ENCODE data around the gene AP1M1. TPM values are rescaled to one million over a fixed set of nuclear protein-coding genes. Genes with fewer than 3 reads are reported as not detected.

AP1M1 gene
- total RNA-seq, 6 experiments from 2014 or later, result 44.5 to 102 (median 62.5) TPM

GRCh38 chr19:16244091-16244490 is 46.4 kb downstream of the AP1M1 start:
- Histone ChIP-seq H3K27me3 (no peaks in the 10 kb centered on the region), H3K9me3 (no peaks in the 10 kb centered on the region), H3K4me1 (no peaks in the 10 kb centered on the region), H3K27ac (no peak overlapping the region), H3K4me3 (no peak overlapping the region), H3K36me3 (no peaks in the 10 kb centered on the region)
- intact Hi-C loops (cut with DNase I), result no loop called here
- WGBS (ENCODE audit: insufficient coverage, low coverage, low lambda C conversion rate, missing lambda C conversion rate), result 25% methylated on average over 2 of the region's 2 CpGs
- TF ChIP-seq CTCF (IDR thresholded peaks at IDR 0.05) (no peak), POLR2A (IDR thresholded peaks at IDR 0.05) (no peak)
- DNase-seq (no peak), ATAC-seq (no peak)

GRCh38 chr19:16247353-16248182 is 49.9 kb downstream of the AP1M1 start:
- Histone ChIP-seq H3K9me3 (no peaks in the 10 kb centered on the region), H3K4me1 (no peaks in the 10 kb centered on the region), H3K27me3 (no peaks in the 10 kb centered on the region), H3K4me3 (no peak overlapping the region), H3K27ac (no peak overlapping the region), H3K36me3 (no peaks in the 10 kb centered on the region)
- TF ChIP-seq POLR2A (IDR thresholded peaks at IDR 0.05), result no peak
- TF ChIP-seq CTCF (IDR thresholded peaks at IDR 0.05), result peak; percentile 86 to 95 (median 94)
- peak; percentile 85 to 88 (median 86) for DNase-seq
- intact Hi-C loops (cut with DNase I), result loop anchor here (5.0 kb wide), 1 partner anchor 135 kb away; no protein-coding TSS in a partner anchor
- 17% methylated on average over 16 of the region's 18 CpGs for WGBS (ENCODE audit: insufficient coverage, low coverage, low lambda C conversion rate, missing lambda C conversion rate)
- ATAC-seq, result peak; percentile 97 to 99 (median 98)

DNA sequence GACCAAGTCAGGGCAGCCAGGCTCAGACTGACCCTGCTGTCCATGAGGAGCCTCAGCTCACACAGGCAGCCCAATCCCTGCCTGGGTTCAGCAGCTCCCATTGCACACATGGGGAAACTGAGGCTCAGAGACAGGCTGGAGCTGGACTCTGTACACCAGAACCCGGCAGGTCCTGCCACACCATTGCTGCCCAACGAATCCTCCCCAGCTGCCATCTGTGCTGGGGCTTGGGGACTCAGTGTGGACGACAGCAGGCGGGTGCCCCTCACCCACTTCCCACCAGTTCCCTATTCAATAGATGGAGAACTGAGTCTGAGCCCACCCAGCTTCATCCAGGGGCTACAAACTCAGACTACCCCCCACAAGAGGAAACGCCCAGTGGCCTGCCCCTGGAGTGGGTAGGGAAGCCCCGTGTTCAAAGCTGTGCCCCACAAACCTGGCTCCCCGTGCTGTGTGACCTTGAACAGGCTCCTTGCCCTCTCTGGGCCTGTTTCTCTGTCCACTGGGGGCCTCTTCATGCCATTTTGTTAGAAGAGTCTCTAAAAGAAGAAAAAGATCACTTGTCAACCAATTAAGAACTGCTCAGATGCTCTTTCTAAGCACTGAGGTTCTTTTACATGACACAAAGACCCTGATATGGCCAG is 50.8 kb downstream of the AP1M1 start:
- ATAC-seq, result no peak
- Histone ChIP-seq H3K9me3 (no peaks in the 10 kb centered on the region), H3K27me3 (no peaks in the 10 kb centered on the region), H3K36me3 (no peaks in the 10 kb centered on the region), H3K4me3 (no peak overlapping the region), H3K4me1 (no peaks in the 10 kb centered on the region), H3K27ac (no peak overlapping the region)
- DNase-seq, result no peak
- intact Hi-C loops (cut with DNase I), result loop anchor here (5.0 kb wide), 1 partner anchor 134 kb away; no protein-coding TSS in a partner anchor
- 50% methylated on average over 3 of the region's 7 CpGs for WGBS (ENCODE audit: insufficient coverage, low coverage, low lambda C conversion rate, missing lambda C conversion rate)
- TF ChIP-seq CTCF (IDR thresholded peaks at IDR 0.05) (no peak), POLR2A (IDR thresholded peaks at IDR 0.05) (no peak)

GRCh38 chr19:16249826-16250404 is 52.2 kb downstream of the AP1M1 start:
- DNase-seq, result no peak
- ATAC-seq, result peak in 2 of 4 donors; percentile 6 to 9
- TF ChIP-seq CTCF (IDR thresholded peaks at IDR 0.05) (no peak), POLR2A (IDR thresholded peaks at IDR 0.05) (no peak)
- no peak overlapping the region for H3K4me3 ChIP-seq
- no peaks in the 10 kb centered on the region for H3K4me1 ChIP-seq
- no peaks in the 10 kb centered on the region for H3K9me3 ChIP-seq
- no peak overlapping the region for H3K27ac ChIP-seq
- 83% methylated on average over 3 of the region's 10 CpGs for WGBS (ENCODE audit: insufficient coverage, low coverage, low lambda C conversion rate, missing lambda C conversion rate)
- no peaks in the 10 kb centered on the region for H3K27me3 ChIP-seq
- intact Hi-C loops (cut with DNase I), result loop anchor here (5.0 kb wide), 1 partner anchor 132 kb away; no protein-coding TSS in a partner anchor
- H3K36me3 ChIP-seq, result no peaks in the 10 kb centered on the region
